GM19328 (cell line): ENCODE results near the gene AK8.

Experiments used
- ATAC-seq: cut with Tn5 transposase; IDR thresholded peaks from one replicate; pipeline ENCODE4 v1.9.1; 2021; ENCODE audit warnings: mild to moderate bottlenecking, moderate library complexity; ENCODE audit not compliant: unreplicated experiment

AK8 gene

DNA sequence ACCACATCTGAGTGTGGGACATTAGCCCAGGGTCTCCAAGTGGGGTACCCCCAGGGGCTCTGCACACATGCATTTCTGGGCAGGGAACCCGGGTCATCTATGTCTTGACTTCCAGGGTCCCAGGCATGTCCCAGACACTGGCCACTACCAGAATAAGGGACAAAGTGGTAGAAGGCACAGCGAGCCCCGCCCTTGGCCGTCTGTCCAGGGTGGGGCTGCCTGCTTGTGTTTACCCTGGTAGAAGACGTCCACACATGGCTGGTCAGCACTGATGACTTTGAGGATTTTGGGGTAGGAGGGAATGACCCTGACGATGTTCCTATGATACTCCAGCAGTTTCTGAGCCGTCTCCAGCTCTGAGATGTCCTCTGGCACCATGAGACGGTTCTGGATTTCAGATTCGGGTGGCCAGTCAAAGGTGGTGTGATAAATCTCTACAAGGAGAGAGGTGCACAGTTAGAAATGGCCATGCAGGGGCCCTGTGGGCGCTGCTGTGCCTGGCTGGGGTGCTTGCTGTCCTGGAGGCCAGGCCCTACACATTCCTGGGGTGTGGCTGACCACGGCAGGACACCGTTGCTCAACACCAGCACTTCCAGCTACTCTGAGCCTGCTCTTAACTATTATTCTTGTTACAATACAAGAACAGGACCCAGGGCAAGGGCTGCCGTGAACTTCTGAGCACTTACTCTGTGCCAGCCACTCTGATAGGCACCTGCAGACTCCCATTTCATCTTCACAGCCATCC is 51.3 kb downstream of the AK8 start:
- no peak for ATAC-seq

DNA sequence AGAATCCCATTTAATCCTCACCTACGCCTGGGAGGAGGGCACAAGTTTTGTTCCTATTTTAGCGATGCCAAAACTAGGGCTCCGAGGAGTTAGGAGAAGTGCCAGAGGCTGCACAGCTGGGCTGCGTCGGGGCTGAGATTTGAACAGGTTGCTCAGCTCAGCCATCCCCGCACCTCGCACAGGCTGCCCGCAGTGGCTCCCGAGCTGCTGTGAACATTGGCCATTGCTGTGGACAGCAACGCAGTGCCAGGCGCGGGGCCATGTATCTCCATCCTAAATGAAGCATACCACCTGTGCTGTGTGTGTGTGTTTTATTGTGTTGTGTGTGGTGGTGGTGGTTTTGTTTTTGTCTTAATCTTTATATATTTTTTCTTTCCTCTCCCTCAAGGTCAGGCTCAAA is 52.0 kb downstream of the AK8 start:
- no peak for ATAC-seq

- no peak for ATAC-seq
Observed at GRCh38 chr9:132825430-132825829, 52.7 kb downstream of the AK8 start.

GRCh38 chr9:132824951-132825350 is 53.1 kb downstream of the AK8 start:
- ATAC-seq = no peak

GRCh38 chr9:132824151-132824550 is 53.9 kb downstream of the AK8 start:
- ATAC-seq = no peak

DNA sequence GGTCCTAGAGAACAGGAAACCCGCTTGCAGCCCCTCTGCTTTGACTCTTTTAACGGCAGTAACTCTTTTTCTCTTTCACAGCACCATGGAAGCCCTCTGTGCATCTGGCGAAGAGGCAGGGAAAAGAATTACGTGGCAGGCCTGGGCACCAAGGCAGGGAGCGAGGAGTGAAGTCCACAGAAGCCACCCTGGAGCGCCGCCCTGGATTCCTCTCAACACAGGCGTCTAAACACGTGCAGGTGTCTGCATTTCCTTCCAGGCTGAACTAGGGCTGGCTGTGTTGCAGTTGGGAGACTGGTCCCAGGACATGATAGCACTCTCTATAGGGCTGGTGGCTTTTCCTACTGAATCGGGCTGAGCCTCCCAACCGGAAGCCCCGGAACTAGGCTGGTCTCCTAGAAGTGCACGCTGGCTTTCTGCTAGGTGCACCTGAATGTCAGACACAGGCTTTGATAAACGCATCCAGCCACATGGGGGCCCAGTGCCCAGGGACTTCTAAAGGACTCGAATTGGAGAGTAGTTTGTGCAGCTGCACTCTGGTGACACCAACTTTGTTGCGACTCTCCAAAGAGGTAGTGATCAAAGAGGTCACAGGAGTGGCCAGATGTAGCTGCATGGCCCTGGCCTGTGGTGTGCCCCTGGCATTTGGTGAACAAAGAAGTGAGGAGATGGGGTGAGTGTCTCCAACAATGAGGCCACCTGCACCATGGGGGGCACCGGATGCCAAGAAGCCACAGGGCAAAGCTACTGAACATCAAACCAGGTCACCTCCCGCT is 54.5 kb downstream of the AK8 start:
- ATAC-seq = no peak

GRCh38 chr9:132820169-132820944 is 57.7 kb downstream of the AK8 start:
- no peak for ATAC-seq

GRCh38 chr9:132818588-132818987 is 59.5 kb downstream of the AK8 start:
- no peak for ATAC-seq

- no peak for ATAC-seq
Observed at GRCh38 chr9:132814937-132815336, 63.1 kb downstream of the AK8 start.

- ATAC-seq = no peak
Observed at GRCh38 chr9:132813115-132813771, 64.8 kb downstream of the AK8 start.

GRCh38 chr9:132811985-132812384 is 66.1 kb downstream of the AK8 start:
- no peak for ATAC-seq

- no peak for ATAC-seq
Observed at GRCh38 chr9:132810314-132810713, 67.8 kb downstream of the AK8 start.

- no peak for ATAC-seq
Observed at GRCh38 chr9:132809677-132810271, 68.3 kb downstream of the AK8 start.

- no peak for ATAC-seq
Observed at GRCh38 chr9:132808645-132809044, 69.4 kb downstream of the AK8 start.

- no peak for ATAC-seq
Observed at GRCh38 chr9:132806723-132807421, 71.2 kb downstream of the AK8 start.

DNA sequence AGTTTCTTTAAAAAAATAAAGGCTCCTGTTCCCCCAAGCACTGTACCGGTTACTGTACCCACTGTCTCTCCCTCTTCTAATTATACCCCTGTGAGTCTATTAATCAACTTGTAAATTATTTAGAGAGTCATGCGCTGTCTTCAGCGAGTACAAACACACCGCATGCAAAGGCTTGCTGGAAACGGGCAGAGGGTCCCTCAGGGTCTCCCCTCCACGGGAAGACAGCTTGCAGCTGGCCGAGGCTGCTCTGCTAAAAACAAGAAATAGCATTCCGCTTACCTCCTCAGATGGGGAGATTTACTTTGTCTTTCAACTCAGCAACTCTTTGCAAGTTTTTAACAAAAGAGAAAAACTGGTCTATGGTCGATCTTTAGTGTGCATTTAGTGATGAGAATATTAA is 71.8 kb downstream of the AK8 start:
- no peak for ATAC-seq

GRCh38 chr9:132804576-132805295 is 73.3 kb downstream of the AK8 start:
- no peak for ATAC-seq

DNA sequence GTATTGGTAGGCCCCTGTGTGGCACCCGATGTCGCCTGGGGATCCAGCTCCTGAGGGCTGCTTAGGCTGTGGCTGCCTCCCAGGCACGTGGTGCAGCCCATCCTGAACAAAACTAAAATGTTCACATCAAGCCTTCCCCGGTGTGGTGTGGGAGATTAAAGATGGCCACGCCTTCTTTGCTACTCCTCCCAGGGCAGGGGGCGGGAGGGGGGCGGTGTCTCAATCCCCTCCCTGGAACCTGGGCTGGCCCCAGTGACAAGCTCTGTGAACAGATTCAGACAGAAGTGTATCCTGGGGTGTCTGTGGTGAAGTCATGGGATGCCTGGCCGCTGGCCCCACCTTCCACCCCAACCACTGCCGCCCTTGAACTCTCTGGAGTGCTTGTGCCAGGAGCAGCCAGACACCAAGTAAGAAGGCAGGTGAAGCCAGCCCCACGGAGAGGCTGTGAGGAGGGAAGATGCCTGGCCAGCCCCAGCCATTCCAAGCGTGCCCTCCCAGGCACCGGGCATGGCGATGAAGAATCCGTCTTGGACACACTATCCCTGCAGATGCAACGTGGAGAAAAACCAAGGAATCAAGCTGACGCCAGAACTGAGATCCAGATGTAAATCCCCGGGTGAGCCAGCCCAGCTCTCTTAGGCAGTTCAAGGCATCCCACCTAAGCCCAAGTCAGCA is 75.8 kb downstream of the AK8 start:
- no peak for ATAC-seq

- ATAC-seq = no peak
Observed at GRCh38 chr9:132801659-132802058, 76.4 kb downstream of the AK8 start.
